ENCODE data around the gene ZNF394. TPM values are rescaled to one million over a fixed set of nuclear protein-coding genes. Genes with fewer than 3 reads are reported as not detected.

The ZNF394 gene
- total RNA-seq, 1 donor from 2014 or later: 16.8 TPM

DNA sequence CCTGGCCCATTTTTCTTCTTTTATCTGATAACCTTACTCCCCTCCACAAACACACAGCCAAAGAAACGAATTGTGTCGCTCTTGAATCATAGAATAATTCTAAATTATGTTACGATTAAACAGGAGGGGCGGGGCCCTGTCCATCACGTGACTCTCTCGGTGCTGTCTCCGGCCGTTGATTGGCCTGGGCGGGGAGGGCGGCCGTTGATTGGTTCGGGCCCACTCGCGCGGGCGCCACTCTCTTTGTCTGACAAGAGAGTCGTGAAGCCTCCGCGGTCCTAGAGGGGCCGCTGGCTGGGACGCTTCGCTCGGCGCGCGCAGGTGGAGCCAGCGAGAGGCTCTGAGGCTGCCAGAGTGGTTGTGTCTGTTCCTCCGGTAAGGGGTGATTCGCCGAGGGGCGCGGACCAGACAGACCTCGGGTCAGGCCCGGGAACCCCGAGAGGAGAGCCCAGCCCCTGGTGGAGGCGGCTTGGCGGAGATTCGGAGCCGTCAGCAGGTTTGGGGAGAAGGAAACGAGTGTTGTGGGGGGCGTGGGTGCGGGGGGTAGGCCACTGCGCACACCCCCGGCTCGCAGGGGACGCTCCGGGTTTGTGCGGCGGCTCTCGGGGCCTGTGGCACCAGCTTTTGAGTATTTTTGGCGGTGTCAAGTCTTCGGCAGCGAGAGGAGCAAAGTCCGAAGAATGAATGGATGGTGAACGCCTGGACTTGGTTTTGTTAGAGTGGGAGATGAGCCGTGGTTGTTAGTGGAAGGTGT lies 27.3 kb downstream of the ZNF394 start, which contains the start of gene ZNF789:
ZNF789 (plus strand) TSS at position 330 of the 754 bp plus-strand sequence. CDS start 3,567 bp downstream, outside the sequence.
- peaks cover 5% of the 10 kb centered on the region for H3K4me1 ChIP-seq
- Mint-ChIP-seq H3K27me3 (ENCODE audit: insufficient read depth, low read depth) (peaks cover 5% of the 10 kb centered on the region), H3K36me3 (peaks cover 8% of the 10 kb centered on the region), H3K9me3 (no peaks in the 10 kb centered on the region), H3K4me3 (peak within 1 kb of the TSS; percentile 98), H3K27ac (peak within 1 kb of the TSS; percentile 98), H3K4me1 (peaks cover 14% of the 10 kb centered on the region)
- no peaks in the 10 kb centered on the region for H3K9me3 ChIP-seq (ENCODE audit: low read depth)
- peak within 1 kb of the TSS; percentile 79 for H3K4me2 ChIP-seq
- peak within 1 kb of the TSS; percentile 97 for H2AFZ ChIP-seq (replicated peaks)
- H3K79me2 ChIP-seq (ENCODE audit: low read depth): peaks cover 50% of the 10 kb centered on the region
- H3K4me3 ChIP-seq: peak within 1 kb of the TSS; percentile 86
- H3K36me3 ChIP-seq: no peaks in the 10 kb centered on the region
- peaks cover 27% of the 10 kb centered on the region for H3F3A ChIP-seq (ENCODE audit: low read depth)
- DNase-seq (ENCODE audit: low spot score): peak; percentile 99
- H3K9ac ChIP-seq: peak within 1 kb of the TSS; percentile 84
- H3K27ac ChIP-seq: peak within 1 kb of the TSS; percentile 76
- TF ChIP-seq EZH2 (IDR thresholded peaks at IDR 0.05) (peak; percentile 33), EZH2phosphoT487 (IDR thresholded peaks at IDR 0.05) (no peak)
- TF ChIP-seq, protein P1, sequence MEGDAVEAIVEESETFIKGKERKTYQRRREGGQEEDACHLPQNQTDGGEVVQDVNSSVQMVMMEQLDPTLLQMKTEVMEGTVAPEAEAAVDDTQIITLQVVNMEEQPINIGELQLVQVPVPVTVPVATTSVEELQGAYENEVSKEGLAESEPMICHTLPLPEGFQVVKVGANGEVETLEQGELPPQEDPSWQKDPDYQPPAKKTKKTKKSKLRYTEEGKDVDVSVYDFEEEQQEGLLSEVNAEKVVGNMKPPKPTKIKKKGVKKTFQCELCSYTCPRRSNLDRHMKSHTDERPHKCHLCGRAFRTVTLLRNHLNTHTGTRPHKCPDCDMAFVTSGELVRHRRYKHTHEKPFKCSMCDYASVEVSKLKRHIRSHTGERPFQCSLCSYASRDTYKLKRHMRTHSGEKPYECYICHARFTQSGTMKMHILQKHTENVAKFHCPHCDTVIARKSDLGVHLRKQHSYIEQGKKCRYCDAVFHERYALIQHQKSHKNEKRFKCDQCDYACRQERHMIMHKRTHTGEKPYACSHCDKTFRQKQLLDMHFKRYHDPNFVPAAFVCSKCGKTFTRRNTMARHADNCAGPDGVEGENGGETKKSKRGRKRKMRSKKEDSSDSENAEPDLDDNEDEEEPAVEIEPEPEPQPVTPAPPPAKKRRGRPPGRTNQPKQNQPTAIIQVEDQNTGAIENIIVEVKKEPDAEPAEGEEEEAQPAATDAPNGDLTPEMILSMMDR (IDR thresholded peaks at IDR 0.05): no peak
- H3K27me3 ChIP-seq: peaks cover 10% of the 10 kb centered on the region
- peaks cover 3% of the 10 kb centered on the region for H4K20me1 ChIP-seq (ENCODE audit: low read depth)

DNA sequence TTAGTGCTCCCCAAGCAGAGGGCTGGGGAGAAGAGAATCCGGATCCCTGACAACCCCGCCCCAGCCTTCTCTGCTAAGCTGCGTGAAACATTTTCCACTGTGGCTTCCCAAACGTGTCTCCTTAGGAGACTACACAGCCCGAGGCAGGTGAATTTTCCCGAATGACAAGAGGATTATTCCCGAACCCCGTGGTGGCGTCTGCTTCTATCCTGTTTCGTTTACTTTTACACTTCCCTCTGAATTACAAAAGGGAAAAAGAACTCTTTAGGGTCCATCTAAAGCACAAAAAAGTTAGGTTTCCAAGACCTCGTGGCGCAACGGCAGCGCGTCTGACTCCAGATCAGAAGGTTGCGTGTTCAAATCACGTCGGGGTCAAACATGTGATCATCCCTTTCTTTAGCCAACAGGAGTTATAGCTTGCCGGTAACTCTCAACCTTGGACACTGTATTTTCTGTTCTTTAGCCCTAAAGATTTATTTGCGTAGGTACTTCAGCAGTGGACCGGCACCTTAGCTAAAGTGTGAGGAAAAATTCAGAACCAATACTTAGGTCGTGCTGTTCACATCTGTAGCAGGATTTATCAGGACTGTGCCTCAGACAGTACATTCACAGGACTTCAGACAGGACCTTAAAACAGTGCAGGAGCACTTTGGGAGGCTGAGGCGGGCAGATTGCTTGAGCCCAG lies 30.6 kb downstream of the ZNF394 start:
- Mint-ChIP-seq H3K27ac (no peak overlapping the region), H3K4me3 (no peak overlapping the region), H3K36me3 (peaks cover 6% of the 10 kb centered on the region), H3K4me1 (peaks cover 21% of the 10 kb centered on the region), H3K9me3 (no peaks in the 10 kb centered on the region), H3K27me3 (ENCODE audit: insufficient read depth, low read depth) (peaks cover 8% of the 10 kb centered on the region)
- Histone ChIP-seq H2AFZ (replicated peaks) (peak overlapping the region; percentile 54), H3K27ac (no peak overlapping the region), H3K4me3 (no peak overlapping the region), H3K36me3 (no peaks in the 10 kb centered on the region), H3K4me2 (no peak overlapping the region), H4K20me1 (ENCODE audit: low read depth) (no peaks in the 10 kb centered on the region), H3K79me2 (ENCODE audit: low read depth) (peaks cover 34% of the 10 kb centered on the region), H3K4me1 (peaks cover 12% of the 10 kb centered on the region), H3F3A (ENCODE audit: low read depth) (peaks cover 30% of the 10 kb centered on the region), H3K9ac (no peak overlapping the region), H3K27me3 (peaks cover 10% of the 10 kb centered on the region), H3K9me3 (ENCODE audit: low read depth) (no peaks in the 10 kb centered on the region)
- TF ChIP-seq EZH2 (IDR thresholded peaks at IDR 0.05): no peak
- TF ChIP-seq, protein P1 (IDR thresholded peaks at IDR 0.05): no peak
- TF ChIP-seq EZH2phosphoT487 (IDR thresholded peaks at IDR 0.05): no peak
- DNase-seq (ENCODE audit: low spot score): peak; percentile 14

DNA sequence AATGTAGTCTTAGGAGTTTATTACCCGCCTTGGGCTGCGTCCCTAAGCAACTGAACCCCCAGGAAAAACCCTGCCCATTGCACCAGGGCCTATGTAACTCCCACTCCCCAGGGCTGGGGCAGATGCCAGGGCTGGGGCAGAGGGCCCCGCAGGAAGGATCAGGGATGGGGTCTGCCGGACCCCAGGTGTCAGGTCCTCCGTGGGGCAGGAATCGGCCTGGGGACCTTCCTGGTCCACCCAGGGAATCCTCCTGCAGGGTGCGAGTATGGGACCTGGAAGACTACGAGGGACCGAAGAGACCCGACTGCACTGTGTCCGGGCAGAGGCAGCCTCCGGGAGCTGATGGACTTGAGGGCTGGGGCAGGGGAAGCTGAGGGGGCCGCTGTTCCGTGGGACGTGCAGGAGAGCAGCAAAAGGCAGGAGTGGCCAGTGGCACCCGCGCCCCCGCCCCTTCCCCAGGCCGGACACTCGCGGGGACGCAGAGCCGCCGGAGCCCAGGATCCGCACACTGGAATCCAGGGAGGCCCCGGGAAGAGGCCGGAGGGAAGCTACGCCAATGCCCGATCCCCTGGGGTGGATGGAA lies 31.7 kb downstream of the ZNF394 start:
- Mint-ChIP-seq H3K9me3 (no peaks in the 10 kb centered on the region), H3K36me3 (peaks cover 12% of the 10 kb centered on the region), H3K4me3 (no peak overlapping the region), H3K4me1 (peaks cover 21% of the 10 kb centered on the region), H3K27me3 (ENCODE audit: insufficient read depth, low read depth) (peaks cover 8% of the 10 kb centered on the region), H3K27ac (no peak overlapping the region)
- Histone ChIP-seq H3F3A (ENCODE audit: low read depth) (peaks cover 30% of the 10 kb centered on the region), H3K9ac (no peak overlapping the region), H3K27me3 (peaks cover 10% of the 10 kb centered on the region), H2AFZ (replicated peaks) (no peak overlapping the region), H3K4me3 (no peak overlapping the region), H3K36me3 (no peaks in the 10 kb centered on the region), H4K20me1 (ENCODE audit: low read depth) (no peaks in the 10 kb centered on the region), H3K79me2 (ENCODE audit: low read depth) (peaks cover 34% of the 10 kb centered on the region), H3K9me3 (ENCODE audit: low read depth) (no peaks in the 10 kb centered on the region), H3K4me2 (no peak overlapping the region), H3K4me1 (peaks cover 6% of the 10 kb centered on the region), H3K27ac (no peak overlapping the region)
- no peak for DNase-seq (ENCODE audit: low spot score)
- TF ChIP-seq EZH2 (IDR thresholded peaks at IDR 0.05): no peak
- TF ChIP-seq EZH2phosphoT487 (IDR thresholded peaks at IDR 0.05): no peak
- TF ChIP-seq, protein P1 (IDR thresholded peaks at IDR 0.05): no peak
